Measurements from ENCODE around the gene PGAM2.

Gene PGAM2

DNA sequence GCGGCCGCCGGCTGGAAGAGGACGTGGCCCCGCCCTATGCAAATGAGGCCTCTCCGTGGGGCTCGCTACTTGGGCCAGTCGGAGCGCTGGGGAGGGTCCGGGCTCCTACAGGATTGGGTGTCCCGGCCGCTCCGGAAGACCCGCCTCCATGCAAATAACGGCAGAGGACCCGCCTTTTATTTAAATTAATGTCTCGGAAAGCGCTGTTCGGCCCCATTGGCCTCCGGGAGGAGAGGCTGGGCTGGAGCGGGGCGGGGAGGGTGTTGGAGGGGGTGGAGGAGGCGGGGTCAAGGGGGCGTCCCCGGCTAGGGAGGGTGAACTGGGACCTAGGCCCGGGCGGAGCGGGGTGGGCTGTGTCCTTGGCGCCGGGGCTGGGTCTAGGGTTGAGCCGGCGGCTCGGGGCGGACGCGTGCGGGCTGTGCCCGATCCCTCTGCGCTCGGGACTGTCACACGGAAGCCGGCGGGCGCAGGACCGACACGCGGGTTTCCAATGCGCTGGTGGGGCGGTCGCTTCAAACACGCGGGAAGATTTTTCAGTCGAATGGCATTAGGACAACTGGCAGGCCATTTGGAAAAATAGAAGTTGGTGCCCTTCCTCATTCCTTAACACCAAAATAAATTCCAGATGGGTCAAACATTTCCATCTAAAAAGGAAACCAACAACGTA is 17.3 kb upstream of the PGAM2 start:
- peak; percentile 99 for DNase-seq

DNA sequence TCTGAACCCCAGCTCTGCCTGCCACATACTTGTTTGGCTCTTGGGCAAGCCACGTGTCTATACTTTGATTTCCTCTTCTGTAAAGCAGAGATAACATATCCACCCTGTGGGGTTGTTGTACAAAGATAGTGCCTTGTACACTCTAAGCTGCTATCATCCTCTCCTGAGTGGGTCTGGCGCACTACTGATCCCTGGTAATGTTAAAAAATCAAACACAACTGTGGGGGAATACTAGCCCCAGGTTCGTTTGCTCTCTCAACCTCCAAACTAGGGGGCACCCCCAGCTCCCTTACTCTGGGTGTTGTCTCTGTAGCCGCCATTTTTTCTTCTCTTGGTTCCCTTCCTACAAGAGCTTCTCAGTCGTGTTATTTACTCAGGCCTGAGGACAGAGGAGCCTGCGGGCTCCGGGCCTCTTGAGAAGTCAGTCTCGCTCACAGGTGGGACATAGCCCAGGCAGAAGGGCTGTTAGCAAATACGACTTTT is 15.9 kb upstream of the PGAM2 start:
- peak; percentile 48 for DNase-seq

DNA sequence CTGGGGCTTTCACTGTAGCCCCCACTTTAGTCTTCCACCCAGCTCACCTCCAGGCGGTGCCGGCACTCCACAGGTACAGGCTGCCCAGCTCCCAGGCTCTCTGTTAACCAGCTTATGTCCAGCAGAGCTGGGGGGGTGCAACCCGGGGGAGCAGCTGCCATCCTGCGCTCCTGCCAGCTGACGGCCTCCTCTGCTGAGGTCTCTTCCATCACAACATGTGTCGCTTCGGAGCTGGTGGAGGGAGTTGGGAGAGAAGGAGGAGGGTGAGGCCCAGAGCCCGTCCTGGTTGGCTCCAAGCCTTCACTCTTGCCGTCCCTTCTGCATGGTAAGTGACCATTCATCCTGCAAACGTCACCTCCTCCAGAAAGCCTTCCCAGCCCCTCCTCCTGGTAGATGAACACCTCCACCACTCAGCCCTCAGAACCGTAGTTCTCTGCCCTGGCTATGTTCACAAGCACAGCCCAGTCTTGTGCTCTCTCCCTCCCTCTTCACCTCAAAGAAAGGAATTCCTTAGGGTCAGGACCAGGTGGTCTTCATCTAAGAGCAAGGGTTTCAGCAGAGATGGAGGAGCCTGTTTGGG is 15.4 kb upstream of the PGAM2 start:
- no peak for DNase-seq

DNA sequence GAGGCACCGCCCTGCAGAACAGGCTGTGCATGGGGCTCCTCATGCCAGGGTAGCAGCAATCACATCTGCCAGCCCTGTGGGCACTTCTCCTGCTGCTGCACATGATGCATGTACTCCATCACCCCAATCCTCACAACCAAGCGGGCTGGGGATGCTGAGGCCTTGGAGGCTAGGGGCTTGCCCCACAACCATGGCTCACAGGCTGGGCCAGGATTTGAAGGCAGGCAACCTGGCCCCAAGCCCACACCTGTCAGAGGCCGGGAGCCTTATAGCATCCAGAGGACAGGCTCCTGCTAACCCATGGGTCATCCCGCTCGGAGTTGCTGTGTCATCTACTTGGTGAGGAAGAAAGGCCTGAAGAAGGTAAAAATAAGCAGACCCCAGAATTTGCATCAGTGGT is 14.8 kb upstream of the PGAM2 start:
- no peak for DNase-seq

DNA sequence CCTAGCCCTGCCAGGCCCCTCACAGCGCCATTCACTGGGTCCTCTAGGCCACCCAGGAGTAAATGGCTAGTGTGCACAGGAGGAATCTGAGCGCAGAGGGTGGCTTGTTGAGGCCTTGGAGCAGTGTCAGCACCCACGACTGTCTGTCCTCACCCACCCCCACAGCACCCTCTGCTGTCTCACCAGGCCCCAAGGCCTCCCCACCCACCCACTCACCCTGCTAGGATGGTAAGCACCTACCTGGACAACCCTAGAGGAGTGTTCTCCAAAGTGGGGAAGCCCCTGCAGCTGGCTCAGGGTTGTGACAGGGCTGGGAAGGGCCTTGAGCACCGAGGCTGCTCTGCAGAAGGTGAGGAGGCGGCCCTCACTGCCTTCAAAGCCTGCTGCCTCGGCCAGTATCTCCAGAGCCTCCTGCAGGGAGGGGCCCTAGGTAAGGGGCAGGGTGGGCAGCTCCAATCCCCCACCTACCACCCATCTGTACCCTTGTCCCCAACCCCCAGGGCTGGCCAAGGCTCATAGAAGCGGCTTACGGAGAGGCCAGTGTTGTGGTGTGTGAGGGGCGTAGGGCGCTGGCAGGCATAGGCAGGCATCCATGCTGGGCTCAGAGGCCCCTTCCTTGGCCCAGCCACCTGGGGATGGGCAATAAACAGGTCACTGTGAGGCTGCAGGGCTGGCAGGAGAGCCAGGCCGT is 14.1 kb upstream of the PGAM2 start:
- no peak for DNase-seq

DNA sequence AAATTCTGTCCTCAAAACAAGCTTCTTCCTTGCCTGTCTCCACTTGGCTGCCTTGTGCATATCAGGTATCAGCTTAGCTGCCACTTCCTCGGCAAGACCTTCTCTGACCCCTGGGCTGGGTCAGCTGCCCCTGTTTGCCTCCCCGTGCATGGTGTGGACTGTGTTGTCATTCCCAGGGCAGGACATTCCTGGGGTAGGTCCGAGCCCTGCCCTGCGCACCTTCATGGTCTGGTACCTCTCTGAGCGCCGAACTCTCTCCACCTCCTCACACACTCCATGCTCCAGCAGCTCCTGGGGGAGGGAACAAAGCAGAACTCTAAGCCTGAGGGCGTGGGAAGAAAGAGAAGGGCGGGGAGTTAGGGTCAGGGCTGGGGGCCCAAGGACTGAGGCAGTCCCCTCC is 13.2 kb upstream of the PGAM2 start:
- no peak for DNase-seq

DNA sequence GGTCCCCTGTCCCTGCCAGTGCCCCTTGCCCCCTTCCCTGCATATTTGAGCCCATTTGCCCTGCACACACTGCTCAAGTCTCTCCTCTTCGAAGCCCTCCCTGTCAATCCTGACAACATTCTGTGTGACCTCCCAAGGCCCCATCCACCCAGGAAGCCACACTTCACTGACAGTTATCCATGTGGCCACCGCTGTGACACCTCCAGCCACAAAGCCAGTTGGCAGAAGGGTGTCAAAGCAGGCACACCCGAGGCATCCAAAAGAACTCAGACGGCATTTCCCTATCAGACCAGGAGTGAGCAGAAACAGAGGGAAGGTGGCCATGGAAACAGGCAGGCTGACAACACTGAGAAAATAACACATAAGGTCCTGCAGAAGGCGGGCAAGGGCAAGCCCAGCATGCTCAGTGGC is 12.3 kb upstream of the PGAM2 start:
- no peak for DNase-seq

DNA sequence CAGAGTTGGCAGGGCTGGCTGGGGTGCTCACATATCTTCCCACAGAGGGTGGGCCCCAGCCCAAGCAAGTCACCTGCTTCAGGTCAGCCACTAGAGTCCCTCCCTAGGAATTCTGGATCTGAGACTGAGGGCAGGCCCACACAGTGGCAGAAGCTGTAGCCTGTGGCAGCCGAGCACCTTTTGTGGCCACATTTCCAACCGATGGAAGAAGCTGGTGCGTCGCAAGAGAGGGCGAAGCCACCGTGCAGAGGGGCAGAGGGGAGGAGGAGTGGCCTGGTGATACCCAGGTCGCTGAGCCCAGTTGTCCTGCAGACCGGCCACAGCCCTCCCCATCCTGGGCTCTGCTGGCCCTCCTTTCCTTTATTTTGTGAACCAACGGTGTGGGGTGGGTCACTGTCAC is 11.7 kb upstream of the PGAM2 start:
- DNase-seq, result no peak

DNA sequence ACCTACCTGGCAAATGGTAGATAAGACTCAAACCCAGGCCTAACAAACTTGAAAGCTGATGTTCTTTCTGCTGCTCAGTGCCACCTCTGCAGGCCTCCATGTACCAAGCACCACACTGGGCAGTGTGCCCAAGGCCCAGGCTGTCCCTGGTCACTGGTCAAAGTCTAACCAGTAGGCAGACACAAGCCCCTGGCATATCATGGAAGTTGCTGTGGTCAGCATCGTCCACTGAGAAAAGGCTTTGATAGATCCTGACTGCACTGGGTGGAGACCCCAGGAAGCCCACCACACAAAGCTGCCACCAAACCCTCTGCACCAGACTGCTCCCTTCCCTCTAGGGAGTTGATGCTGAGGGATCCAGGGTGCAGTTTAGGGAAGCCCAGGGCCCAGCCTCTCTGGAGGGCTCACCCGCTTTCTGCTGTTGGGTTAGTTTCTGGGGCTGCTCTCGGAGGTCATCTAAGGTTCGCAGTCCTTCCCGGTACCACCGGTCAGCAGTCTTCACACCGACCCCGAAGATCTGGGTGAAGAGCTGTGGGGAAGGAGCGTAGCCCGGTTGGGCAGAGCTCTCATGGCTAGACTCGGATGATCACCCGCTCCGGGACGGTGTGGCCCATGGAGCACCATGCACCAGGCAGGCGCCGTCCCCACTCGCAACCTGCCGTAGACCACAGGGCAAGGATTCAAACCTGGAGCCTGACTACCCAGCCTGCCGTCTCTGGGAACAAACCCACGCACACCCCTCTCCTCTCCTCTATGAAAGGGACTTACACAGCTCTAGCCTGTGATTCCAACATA is 10.9 kb upstream of the PGAM2 start:
- DNase-seq, result no peak

DNA sequence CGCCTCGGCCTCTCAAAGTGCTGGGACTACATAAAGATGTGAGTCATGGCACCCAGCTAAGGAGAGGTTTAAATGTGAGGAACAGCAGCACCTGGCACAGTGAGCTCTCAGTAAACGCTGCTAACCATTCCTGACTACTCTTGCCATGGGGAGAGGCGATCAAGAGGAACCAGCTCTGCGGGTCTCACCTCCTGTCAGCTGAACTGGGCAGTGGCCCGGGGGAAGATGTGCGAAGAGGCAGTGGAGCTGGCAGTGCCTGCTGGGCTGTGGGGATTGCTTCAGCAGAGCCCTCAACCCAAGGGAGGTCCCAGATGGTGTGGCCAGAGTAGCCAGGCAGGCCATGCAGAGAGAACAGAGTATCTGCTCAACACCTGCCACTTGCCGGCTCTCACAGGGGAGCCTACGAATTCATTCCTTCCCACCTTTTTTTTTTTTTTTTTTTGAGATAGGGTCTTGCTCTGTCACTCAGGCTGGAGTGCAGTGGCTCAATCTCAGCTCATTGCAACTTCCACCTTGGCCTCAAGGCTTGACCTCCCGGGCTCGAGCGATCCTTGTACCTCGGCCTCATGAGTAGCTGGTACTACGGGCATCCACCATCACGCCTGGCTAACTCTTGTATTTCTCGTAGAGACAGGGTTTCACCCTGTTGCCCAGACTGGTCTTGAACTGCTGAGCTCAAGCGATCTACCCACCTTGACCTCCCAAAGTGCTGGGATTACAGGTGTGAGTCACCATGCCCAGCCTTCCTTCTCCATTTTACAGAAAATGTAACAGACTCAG is 10.1 kb upstream of the PGAM2 start:
- DNase-seq, result no peak

DNA sequence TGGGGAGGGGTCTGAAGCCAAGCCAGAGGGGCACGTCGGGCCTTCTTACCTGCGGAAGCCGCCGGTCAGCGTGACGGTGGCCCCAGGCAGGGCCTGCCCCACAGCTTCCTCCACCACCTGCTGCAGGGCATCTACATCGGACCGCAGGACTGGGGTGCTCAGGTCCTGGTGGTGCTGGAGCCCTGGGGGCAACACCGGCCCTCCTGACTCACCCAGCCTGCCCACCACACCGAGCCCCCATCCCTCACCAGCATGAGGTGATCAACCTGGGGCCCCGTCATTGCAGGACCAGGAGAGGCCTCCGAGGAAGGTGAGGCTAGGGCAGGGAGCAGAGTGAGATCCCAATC is 9.0 kb upstream of the PGAM2 start:
- DNase-seq, result no peak

DNA sequence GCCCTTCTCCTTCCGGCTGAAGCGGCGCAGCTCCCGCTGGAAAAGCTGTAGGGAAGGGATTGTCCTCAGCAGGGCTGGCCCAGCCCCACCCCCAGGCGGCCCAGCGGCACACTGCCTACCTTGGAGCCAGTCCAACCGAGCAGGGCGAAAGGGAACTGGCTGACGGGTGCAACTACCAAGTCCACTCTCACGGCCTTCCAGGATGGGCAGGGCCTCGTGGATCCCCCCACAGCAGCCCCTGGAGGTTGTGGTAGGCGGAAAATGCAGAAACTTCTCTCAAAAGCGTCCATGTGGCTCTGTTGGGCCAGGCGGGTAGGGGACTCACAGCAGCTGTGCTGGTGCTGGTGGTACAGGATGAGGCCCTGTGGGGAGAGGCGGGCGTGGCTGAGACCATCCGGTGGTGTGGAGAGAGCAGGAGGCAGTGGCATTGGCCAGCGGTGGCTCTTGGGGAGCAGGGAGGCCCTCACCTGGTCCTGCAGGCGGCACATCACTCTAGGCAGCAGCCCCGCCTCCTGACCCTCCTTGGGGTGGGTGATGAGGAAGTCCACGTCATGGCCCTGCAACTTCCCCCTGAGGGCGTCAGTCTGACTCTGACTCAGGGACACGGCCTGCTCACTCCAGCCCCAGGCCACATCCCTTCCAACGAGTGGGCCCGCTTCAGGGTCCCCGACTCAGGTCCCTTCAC is 8.4 kb upstream of the PGAM2 start:
- DNase-seq, result peak; percentile 57

DNA sequence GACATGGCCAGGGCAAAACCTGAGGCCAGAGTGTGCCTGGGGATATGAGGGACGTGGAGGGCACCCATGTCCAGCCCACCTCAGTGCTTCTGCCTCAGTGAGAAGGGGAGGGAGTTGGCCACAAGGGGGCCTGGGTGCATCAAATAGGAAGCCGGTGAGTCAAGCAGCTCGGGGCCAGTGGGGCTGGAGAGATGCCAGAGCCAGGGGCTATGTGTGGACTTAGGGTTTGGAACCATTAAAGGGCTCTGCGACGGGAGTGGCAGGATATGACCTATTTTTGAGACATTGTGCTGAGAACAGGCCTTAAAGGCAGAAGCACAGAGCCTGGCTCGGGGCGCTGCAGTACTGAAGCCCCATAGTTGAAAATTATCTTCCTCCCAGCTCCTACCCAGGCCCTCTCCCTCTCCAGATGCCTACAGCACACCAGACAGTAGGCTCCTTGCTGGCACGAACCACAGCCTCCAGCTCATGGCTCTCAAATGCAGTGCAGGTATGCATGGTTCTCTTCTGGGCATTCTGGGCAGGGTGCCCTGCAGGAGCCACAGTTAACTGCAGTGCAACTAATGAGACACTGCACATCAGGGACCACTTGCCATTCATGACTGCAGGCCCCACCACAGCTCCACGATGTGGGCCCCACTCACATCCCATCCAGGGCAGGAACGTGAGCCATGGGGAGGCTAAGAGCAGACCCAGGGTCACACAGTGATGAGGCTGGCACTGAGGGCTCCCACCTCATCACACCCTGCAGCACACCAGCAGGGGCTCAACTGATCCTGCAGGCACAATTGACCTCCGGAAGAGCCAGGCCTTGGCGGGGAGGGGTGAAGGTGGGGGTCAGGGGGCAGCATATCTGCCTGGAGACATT is 7.2 kb upstream of the PGAM2 start:
- DNase-seq, result peak; percentile 49

DNA sequence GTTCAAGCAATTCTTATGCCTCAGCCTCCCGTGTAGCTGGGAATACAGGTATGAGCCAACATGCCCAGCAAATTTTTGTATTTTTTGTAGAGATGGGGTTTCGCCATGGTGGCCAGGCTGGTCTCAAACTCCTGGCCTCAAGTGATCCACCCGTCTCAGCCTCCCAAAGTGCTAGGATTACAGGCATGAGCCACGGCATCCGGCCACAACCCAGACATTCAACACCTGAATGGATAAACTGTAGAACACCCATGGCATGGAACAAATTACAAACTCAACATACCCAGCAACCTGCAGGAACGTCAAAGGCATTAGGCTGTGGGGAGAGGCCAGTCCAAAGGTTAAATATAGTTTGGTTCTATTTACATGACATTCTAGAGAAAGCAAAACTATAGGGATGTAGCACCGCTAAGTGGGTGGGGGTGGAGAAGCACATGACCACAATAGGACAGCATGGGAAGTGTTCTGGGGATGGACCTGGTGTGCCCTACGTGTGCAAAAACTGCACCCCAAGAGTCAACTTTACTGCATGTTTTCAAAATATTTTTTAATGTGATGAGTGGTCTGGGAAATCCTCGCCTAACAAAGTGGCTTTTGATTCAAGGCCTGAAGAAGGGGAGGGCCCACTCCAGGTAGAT is 6.5 kb upstream of the PGAM2 start:
- DNase-seq, result no peak

DNA sequence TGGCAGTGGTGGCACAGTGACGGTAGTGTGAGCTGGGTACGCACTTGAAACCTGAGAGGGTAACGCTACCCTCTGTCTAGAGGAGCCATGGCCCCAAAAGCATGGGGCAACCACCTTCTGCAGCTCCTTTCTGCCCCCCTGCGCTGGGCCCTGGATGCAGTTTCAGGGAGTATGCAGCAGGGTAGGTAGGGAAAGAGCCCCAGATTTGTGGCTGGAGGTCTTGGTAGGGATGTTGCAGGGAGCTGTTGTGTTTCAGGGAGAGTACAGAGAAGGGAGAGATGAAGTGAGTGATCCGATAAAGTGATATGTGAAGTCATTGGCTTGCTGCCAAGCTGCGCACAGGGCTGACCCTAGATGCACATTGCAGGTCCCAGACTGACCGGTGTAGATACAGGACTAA is 2.7 kb upstream of the PGAM2 start:
- no peak for DNase-seq

DNA sequence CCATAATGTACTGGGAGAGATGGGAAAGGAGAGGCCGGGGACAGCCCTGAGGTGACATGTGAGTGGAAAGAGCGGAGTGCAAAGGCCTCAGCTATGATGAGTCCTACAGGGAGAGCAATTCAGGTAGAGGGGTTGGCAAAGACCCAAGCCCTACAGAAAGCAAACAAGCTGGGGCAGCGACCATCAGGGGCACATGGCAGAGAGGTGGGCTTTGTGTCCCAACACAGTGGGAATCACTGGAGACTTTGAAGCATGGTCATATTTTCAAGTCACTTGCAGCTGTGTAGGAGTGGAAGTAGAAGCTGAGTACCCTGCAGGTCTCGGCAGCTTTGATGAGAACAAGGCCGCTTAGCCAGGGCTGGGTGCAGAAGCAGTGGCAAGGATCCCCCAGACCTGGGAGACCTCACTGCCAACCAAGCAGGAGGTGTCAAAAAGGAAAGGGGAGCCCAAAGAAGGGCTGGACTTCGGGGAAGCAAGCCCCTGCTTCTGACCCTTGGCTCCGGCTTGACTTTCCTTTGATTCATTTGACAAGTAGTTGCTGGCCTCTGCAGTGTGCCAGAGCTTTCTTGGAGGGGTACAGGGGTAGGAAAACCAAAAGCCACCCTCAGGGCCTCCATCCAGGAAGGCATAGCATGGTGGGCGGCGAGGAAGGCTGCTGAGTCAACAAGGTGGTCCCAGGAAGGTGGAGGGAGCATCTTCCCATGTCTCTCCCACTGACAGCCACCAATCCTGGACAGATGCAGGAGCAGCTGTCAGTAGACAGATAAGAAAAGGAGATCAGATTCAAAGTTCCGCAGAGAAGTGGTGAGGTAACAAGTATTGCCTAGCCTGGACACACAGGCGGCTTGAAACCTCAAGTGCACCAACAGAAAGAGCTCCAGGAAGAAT is 1.9 kb upstream of the PGAM2 start:
- no peak for DNase-seq

DNA sequence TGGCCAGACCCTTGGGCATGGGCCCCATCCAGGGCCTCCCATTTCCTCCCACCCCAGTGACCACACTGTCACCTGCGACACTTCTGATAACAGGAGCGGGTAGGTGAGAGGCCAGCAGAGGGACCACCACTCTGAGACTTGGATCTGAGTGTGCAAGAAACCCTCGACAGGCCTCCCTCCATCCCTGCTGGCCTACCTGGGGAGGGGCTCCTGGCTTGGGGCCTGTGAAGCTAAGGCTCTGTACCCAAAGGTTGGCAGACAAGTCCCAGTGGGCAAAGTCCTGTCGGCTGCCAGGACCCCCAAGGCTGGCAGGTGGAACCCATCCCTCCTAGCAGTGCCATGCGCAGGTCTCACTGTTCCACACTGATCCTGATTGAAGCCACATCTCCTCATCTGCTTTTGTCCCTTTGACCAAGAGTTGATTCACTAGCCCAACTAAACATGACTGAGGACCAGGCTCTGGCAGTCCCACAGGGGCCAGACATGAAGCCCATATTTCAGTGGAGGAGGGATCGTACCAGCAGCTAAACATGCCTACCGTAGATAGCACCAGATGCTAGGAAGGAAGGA is 1.2 kb upstream of the PGAM2 start:
- no peak for DNase-seq

DNA sequence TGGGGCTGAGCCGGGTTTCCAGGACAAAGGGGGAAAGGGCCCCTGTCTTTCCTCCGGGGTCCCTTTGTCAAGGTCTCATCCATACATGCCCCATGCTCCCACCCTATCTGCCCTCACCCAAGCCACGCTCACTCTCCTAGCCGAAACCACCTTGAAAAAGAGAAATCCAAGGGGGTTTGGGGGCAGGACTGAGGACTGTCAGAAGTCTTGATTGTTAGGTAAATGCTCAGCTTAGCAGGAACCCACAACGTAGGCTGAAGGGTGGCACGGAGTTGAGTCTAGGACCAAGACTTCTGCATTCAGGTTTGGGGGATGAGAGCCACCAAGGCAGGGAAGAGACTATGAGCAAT is 719 bp upstream of the PGAM2 start:
- no peak for DNase-seq

DNA sequence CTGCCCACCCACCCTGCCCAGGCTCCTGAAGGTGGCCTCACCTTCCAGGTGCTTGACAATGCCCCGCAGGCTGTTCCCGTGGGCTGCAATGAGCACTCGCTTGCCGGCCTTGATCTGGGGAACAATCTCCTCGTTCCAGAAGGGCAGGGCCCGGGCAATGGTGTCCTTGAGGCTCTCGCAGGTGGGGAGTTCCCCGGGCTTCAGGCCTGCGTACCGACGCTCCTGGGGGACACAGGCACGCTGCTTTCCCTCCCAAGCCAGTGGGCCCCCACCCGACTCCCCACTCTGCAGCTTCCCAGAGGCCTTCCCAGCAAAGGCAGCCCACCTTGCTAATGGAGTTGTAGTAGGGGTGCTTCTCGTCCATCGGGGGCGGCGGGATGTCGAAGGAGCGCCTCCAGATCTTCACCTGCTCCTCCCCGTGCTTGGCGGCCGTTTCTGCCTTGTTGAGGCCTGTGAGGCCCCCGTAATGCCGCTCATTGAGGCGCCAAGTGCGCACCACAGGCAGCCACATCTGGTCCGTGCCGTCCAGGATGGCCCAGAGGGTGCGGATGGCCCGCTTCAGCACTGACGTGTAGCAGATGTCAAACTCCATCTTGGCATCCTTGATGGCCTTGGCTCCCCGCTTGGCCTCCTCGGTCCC is 456 bp downstream of the PGAM2 start:
- no peak for DNase-seq
